Esophagus squamous epithelium (tissue), 5 donors: ENCODE measurements around the gene CCDC194. TPM values are rescaled to one million over a fixed set of nuclear protein-coding genes. Genes with fewer than 3 reads are reported as not detected.

ENCODE experiments used
- DNase-seq: peaks from one replicate; lab custom pipeline; 2025; lab: John Stamatoyannopoulos, UW
- H3K27ac ChIP-seq, 4 donors: fragments of 200-600 bp; sonication (generic); one replicate each; pipeline ENCODE4 v1.5.1; 2016 to 2019; ENCODE audit warnings: mild to moderate bottlenecking in 1 of 4
- H3K27me3 ChIP-seq, 4 donors: fragments of 200-600 bp; sonication (generic); 1 replicate in 3 of 4; 2 replicates in 1 of 4; pipeline versions ENCODE4 v1.5.1 to v1.6.0; 2017 to 2021; ENCODE audit warnings: antibody characterized with exemption in 1 of 4
- H3K36me3 ChIP-seq, 3 donors: fragments of 200-600 bp; sonication (generic); one replicate each; pipeline ENCODE4 v1.5.1; 2016 to 2019
- H3K4me1 ChIP-seq, 3 donors: fragments of 200-600 bp; sonication (generic); one replicate each; pipeline ENCODE4 v1.5.1; 2017 to 2019
- H3K4me3 ChIP-seq, 4 donors: fragments of 200-600 bp; sonication (generic); 1 replicate in 3 of 4; 2 replicates in 1 of 4; pipeline ENCODE4 v1.5.1; 2016 to 2019; ENCODE audit warnings: mild to moderate bottlenecking in 2 of 4, moderate library complexity in 1 of 4
- H3K9me3 ChIP-seq, 3 donors: fragments of 200-600 bp; sonication (generic); one replicate each; pipeline ENCODE4 v1.5.1; 2016 to 2019
- POLR2A ChIP-seq, 4 donors: fragments of 450-650 bp; IDR thresholded peaks; one replicate each; pipeline ENCODE4 v1.6.1; 2017; ENCODE audit warnings: antibody characterized with exemption in 4 of 4, mild to moderate bottlenecking in 4 of 4, moderate library complexity in 3 of 4
- WGBS, 2 donors: methylation state at CpG; one replicate each; pipeline ENCODE4 v1.1.5; 2018; 5-methylcytosine and 5-hydroxymethylcytosine counted together
- intact Hi-C: fragments of 100-400 bp; cut with DNase I; formaldehyde crosslinking; loops from one replicate; pipeline ENCODE4 v1.15.0; 2022
- total RNA-seq, 4 donors: library from RNA; depleted of rRNA; stranded (reverse); fragments of >200 nt; gene quantifications; one replicate each; pipeline ENCODE4 v1.1.0, GENCODE V29; 2016
- TF ChIP-seq, protein P1 (sequence below), 6 experiments: fragments of 450-650 bp in 4 of 6; fragments of 200-600 bp in 2 of 6; sonication (generic) in 2 of 6; IDR thresholded peaks; one replicate each; pipeline ENCODE4 v1.5.1; 2016 to 2019; ENCODE audit warnings: antibody characterized with exemption in 6 of 6, mild to moderate bottlenecking in 4 of 6, moderate library complexity in 4 of 6
- donor health status: DM: yes; HTN: yes; CAD: no.

The CCDC194 gene, protein sequence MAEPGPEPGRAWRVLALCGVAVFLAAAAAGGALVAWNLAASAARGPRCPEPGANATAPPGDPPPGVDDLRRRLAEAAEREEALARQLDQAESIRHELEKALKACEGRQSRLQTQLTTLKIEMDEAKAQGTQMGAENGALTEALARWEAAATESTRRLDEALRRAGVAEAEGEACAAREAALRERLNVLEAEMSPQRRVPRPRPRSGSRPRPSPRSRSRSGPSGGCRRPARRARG
- not detected for total RNA-seq

DNA sequence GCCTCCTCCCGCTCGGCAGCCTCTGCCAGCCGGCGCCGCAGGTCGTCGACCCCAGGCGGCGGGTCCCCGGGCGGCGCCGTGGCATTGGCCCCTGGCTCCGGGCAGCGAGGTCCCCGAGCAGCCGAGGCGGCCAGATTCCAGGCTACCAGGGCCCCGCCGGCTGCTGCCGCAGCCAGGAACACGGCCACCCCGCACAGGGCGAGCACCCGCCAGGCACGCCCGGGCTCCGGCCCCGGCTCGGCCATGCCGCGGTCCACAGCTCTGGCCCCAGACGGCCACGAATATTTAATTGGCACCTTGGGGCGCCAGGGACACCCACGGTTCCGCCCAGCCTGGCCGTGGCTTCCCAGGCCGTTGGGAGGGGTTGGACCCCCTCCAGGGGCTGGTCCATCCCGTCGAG lies at the start of gene CCDC194:
Gene CCDC194 (minus strand): TSS at position 283 of the 400 bp plus-strand sequence. CDS start 38 bp downstream, at position 245.
- no peak for DNase-seq
- TF ChIP-seq POLR2A (IDR thresholded peaks at IDR 0.05), result no peak
- TF ChIP-seq, protein P1, sequence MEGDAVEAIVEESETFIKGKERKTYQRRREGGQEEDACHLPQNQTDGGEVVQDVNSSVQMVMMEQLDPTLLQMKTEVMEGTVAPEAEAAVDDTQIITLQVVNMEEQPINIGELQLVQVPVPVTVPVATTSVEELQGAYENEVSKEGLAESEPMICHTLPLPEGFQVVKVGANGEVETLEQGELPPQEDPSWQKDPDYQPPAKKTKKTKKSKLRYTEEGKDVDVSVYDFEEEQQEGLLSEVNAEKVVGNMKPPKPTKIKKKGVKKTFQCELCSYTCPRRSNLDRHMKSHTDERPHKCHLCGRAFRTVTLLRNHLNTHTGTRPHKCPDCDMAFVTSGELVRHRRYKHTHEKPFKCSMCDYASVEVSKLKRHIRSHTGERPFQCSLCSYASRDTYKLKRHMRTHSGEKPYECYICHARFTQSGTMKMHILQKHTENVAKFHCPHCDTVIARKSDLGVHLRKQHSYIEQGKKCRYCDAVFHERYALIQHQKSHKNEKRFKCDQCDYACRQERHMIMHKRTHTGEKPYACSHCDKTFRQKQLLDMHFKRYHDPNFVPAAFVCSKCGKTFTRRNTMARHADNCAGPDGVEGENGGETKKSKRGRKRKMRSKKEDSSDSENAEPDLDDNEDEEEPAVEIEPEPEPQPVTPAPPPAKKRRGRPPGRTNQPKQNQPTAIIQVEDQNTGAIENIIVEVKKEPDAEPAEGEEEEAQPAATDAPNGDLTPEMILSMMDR (IDR thresholded peaks at IDR 0.05), result no peak
- 22% methylated on average over 10 of the region's 41 CpGs; no CpG with 5 or more reads in 1 of the 2 donors for WGBS, 2 donors
- Histone ChIP-seq H3K27me3 (peaks cover 0 to 54% (median 0%) of the 10 kb centered on the region in 4 donors), H3K9me3 (no peaks in the 10 kb centered on the region), H3K36me3 (no peaks in the 10 kb centered on the region), H3K4me1 (peaks cover 6 to 43% (median 14%) of the 10 kb centered on the region in 3 donors), H3K4me3 (no peak within 1 kb of the TSS), H3K27ac (peak within 1 kb of the TSS in 1 of 4 donors; percentile 14)
- intact Hi-C loops, result loop anchor here (10.0 kb wide), 1 partner anchor 71 kb away; the partner anchor contains the start of gene NXNL1

DNA sequence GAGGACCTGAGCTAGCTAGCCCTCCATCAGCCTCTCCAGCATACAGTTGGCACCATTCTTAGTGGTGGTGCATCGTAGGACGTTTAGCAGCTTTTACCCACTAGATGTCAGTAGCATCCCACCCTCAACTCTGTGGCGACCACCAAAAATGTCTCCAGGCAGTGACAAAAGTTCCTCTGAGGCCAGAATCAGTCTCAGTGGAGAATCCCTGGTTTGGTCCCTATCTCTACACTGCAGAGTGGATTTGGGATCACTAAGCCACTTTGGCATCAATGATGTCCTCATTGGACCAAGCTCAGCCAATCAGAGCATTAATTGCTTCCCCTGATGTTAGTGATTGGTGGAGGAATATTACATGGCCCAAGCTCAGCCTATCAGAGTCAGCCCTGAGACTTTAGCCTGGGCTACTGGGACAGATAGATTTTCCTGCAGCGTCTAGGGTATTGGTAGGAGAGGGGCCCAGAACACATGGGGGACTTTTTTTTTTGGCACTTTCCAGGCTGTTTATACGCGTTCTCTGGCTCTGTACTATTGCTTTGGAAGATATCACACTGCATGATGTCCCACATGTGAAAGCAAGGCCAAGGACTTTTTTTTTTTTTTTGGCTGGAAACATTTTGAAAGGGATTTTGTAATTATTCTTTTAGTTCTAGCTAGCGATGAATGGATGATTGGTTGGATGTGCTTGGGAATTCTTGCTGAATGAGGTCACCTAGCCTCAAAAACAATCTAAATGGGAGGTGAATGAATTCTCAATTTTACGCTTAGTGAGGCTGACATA lies 47.4 kb upstream of the CCDC194 start:
- no peaks in the 10 kb centered on the region for H3K4me1 ChIP-seq
- no peak for DNase-seq
- no peaks in the 10 kb centered on the region for H3K9me3 ChIP-seq
- WGBS, 2 donors, result 31 to 39% methylated on average over 8 of the region's 8 CpGs
- H3K27ac ChIP-seq, result peak overlapping the region in 1 of 4 donors; percentile 34
- no peak overlapping the region for H3K4me3 ChIP-seq
- TF ChIP-seq, protein P1 (IDR thresholded peaks at IDR 0.05), result peak in 5 of 6 experiments; percentile 4 to 53 (median 31)
- no peak for TF ChIP-seq POLR2A (IDR thresholded peaks at IDR 0.05)
- intact Hi-C loops, result no loop called here
- H3K27me3 ChIP-seq, result no peaks in the 10 kb centered on the region
- H3K36me3 ChIP-seq, result no peaks in the 10 kb centered on the region

DNA sequence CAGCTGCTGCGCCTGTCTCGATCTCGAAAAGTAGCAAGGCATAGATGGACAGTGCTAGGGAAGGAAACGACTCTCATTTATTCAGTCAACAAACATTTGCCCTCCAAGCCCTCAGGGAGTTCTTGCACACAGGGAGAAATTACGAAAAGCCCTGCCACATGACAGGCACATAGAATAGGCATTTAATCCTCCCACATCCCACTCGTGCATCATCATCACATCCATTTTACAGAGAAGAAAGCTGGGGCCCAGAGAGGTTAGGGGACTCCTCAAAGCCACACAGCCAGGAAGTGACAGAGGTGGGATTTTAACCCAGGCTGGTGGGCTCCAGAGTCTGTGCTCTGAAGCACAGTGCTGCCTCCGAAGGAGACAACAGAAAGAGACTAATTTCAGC lies 42.9 kb upstream of the CCDC194 start:
- Histone ChIP-seq H3K27ac (no peak overlapping the region), H3K36me3 (no peaks in the 10 kb centered on the region), H3K4me1 (no peaks in the 10 kb centered on the region), H3K27me3 (no peaks in the 10 kb centered on the region), H3K9me3 (no peaks in the 10 kb centered on the region), H3K4me3 (no peak overlapping the region)
- DNase-seq, result no peak
- intact Hi-C loops, result no loop called here
- TF ChIP-seq, protein P1 (IDR thresholded peaks at IDR 0.05), result no peak
- no peak for TF ChIP-seq POLR2A (IDR thresholded peaks at IDR 0.05)
- WGBS, 2 donors, result 68 to 72% methylated on average over 4 to 7 of the region's 7 CpGs

DNA sequence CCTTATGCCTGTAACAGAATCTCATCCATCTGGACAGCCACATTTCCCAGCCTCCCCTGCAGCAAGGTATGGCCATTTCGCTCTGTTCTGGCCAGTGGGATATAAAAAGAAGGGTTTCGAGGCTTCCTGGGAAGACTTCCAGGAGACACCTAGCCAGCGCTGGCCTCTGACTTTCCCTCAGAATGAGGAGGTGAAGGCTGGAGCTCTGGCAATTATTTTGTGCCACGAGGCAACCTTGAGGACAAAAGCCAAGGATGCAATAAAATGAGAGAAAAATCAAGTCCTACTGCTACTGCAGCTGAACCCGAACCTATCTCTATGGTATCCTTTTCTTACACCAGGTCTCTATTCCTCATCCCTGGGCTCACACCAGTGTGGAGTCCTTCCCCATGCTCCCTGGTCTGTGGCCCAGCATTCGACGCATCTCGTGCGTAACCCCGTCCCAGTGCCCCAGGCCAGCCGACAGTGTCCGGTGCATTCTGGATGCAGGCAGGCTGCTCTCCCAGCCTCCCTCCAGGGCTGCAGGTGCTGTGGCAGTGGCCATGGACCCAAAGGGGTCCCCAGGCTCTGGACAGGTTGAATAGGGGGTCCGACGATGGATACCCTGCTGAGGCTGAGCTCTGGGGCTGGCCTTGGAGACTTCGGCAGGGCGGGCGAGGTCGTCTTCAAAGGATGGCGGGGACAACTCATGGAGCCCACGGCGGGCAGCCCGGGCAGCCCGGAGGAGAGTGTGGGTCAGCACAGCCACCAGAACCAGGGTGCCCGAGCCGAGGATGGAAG lies 42.3 kb upstream of the CCDC194 start:
- Histone ChIP-seq H3K9me3 (no peaks in the 10 kb centered on the region), H3K4me3 (no peak overlapping the region), H3K27me3 (no peaks in the 10 kb centered on the region), H3K36me3 (no peaks in the 10 kb centered on the region), H3K4me1 (no peaks in the 10 kb centered on the region), H3K27ac (no peak overlapping the region)
- TF ChIP-seq, protein P1 (IDR thresholded peaks at IDR 0.05), result no peak
- no peak for TF ChIP-seq POLR2A (IDR thresholded peaks at IDR 0.05)
- intact Hi-C loops, result no loop called here
- DNase-seq, result no peak
- 90 to 95% methylated on average over 16 to 20 of the region's 25 CpGs for WGBS, 2 donors
